C4-2B (cell line): ENCODE results near the gene LCN15.

ENCODE experiments used
- H3K27ac ChIP-seq: fragments of 450-650 bp; 2 replicates; pipeline ENCODE4 v1.5.1; 2017
- ZFX ChIP-seq: fragments of 450-650 bp; IDR thresholded peaks from 2 replicates; pipeline ENCODE4 v1.6.1; 2017
- TF ChIP-seq, protein P1 (sequence below): fragments of 450-650 bp; conservative IDR thresholded peaks from 2 replicates; pipeline ENCODE4 v1.5.1; 2017; ENCODE audit warnings: mild to moderate bottlenecking

LCN15 gene

DNA sequence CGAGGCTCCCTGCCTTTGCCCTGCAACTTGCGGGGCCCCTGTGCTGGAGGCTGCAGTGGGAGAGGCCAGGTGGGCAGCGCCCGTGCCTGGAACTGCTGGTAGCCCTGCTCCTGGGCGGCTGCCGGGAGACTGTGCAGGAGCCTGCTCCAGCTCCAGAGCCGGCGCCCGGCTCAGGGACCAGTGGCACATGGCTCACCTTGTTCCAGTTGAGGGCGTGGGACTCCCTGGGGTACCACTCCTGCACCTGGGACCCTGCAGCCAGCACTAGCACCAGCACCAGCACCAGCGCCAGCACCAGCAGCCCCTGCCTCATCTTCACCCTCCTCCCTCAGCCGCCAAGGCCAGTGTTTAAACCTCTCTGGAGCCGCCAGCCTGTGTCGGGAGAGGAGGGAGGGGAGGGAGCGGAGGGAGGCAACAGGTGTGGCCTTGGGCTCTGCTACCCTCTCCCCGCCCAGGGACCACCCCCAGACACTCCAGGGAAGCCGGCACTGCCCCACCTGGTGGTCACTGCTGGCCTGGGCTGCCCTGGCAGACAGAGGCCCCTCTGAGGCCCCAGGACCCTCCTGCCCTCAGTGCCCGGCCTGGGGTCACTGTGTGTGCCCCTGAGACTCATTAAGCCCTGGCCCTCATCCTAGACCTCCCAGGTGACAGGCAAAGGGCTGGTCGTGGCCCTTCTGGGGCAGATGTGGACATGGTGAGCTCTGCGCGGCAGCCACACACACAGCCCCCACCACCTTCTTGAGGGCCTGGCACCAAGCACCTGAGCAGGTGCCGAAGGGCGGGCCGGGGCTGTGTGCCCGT, 21.5 kb downstream of the LCN15 start, which contains the start of gene LCN10:
Gene LCN10 (minus strand): TSS at position 350 of the 801 bp plus-strand sequence. CDS start 37 bp downstream, at position 313.
- H3K27ac ChIP-seq, result no peak within 1 kb of the TSS

DNA sequence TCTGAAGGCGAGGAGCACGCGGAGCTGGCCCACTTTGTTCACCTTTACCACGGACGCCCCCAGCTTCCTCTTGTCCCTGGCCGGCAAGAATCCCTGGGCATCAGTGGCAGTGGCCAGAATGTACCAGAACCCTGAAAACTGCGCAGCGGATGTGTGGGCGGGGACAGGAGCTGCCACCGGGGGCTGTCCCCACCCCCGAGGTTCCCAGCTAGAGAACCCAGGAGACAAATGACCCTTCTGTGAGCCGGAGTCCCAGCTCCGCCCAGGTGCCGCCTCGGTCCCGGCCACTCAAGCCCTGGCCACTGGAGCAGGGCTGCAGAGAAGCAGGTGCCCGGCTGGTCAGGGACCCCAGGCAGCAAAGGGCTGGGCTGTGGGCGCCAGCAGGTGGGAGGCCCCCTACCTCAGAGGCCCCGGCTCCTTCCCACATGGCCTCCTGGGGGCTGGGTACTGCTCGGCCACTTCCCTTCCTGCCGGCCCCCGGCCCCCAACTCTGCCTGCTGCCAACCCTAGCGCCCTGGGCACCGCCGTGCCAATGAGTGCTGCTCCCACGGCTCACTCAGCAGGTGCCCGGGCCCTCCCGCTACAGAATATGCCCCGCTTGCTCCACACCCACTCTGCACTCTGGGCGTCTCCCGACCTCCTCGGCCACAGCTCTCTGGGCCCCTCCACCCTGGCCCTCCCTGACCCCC, 22.3 kb downstream of the LCN15 start:
- no peak overlapping the region for H3K27ac ChIP-seq
- TF ChIP-seq, protein P1, sequence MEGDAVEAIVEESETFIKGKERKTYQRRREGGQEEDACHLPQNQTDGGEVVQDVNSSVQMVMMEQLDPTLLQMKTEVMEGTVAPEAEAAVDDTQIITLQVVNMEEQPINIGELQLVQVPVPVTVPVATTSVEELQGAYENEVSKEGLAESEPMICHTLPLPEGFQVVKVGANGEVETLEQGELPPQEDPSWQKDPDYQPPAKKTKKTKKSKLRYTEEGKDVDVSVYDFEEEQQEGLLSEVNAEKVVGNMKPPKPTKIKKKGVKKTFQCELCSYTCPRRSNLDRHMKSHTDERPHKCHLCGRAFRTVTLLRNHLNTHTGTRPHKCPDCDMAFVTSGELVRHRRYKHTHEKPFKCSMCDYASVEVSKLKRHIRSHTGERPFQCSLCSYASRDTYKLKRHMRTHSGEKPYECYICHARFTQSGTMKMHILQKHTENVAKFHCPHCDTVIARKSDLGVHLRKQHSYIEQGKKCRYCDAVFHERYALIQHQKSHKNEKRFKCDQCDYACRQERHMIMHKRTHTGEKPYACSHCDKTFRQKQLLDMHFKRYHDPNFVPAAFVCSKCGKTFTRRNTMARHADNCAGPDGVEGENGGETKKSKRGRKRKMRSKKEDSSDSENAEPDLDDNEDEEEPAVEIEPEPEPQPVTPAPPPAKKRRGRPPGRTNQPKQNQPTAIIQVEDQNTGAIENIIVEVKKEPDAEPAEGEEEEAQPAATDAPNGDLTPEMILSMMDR, result no peak
- no peak for TF ChIP-seq ZFX

More for the DNA sequence above, 21.5 kb downstream of the LCN15 start, which contains the start of gene LCN10:
- TF ChIP-seq, protein P1, result no peak; the same call in 1 of the 2 replicates
- no peak for TF ChIP-seq ZFX

DNA sequence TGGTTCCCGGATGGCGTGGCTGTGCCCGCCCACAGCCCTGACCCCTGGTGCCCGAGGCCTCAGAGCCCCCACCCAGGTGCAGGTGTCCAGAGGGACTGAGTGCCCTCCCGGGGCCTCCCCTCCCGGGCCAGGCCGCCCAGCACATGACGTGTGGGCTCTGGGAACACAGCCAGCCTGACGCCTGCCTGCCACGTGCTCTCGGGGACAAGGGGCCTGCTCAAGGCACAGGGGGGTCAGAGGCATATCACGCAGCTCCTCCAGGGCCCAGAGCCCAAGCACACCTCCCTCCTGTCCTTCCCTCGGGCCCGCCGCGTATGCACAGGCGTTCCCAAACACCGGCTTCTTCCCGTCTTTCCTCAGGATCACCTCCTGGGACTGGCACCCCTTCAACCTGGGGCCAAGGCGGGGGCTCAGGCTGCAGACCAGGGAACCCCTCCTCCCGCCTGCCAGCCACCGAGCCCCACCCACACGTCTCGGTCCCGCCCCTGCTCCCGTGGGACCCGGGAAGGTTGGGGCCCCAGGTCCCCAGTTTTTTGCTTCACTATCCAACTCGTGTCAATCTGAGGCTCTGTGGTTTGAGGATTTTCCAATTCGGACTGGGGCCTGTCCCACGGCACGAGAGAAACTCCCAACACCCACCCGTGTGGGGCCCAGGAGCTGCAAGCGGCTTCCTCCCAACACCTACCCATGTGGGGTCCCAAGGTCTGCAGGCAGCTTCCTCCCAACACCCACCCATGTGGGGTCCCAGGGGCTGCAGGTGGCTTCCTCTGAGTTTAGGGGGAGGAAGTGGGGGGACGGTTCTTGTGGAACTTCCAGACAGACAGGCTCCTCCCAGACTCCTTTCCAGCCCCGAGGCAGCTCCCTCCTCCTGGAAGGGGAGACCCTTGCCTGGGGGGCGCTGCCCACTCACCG, 23.1 kb downstream of the LCN15 start:
- H3K27ac ChIP-seq, result no peak overlapping the region

DNA sequence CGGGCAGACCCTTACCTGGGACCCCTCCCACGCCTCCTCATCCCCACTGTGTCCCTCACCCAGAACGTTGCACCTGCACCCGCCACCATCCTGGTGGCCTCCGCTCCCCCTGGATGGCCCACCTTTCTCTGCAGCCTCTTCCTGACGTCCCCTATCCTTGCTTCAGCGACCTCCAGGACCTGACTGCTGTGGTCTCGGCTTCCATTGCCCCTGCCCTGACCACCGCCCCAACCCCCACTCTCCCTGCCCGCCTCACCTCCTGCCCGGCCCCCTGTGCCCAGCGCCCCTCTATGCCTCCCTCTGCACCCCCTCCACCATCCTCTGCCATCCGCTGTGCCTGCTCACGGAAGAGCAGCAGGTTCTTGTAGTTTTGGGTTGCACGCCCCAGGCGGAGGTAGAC, 23.8 kb downstream of the LCN15 start:
- TF ChIP-seq, protein P1, result no peak
- no peak for TF ChIP-seq ZFX

More for the DNA sequence above, 23.1 kb downstream of the LCN15 start:
- TF ChIP-seq, protein P1, result no peak
- TF ChIP-seq ZFX, result no peak

DNA sequence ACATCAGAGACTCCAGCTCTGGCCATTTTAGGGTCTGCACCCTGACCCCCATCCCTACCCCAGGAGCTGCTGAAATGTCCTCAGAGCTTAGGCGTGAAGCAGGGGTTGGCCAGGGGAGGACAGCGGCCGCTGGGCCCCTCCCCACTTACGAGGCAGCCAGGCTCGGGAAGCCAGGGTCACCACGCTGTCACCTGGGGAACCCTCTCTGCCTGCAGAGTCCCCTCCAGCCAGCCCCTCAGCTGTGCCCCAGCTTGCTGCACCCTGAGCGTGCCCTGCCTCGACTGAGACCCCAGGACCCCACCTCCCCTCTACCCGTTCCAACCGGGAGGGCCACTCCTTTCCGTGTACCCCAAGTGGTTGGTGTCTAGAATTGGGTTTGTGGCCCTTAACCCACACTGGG, 24.2 kb downstream of the LCN15 start:
- TF ChIP-seq, protein P1, result no peak
- no peak for TF ChIP-seq ZFX
- H3K27ac ChIP-seq, result no peak overlapping the region

More for the DNA sequence above, 23.8 kb downstream of the LCN15 start:
- H3K27ac ChIP-seq, result no peak overlapping the region

- TF ChIP-seq ZFX, result no peak
- TF ChIP-seq, protein P1, result no peak
- no peak overlapping the region for H3K27ac ChIP-seq
Measured at GRCh38 chr9:136739509-136739908, 24.8 kb downstream of the LCN15 start.
